ENCODE data around the gene PLEKHS1.

The PLEKHS1 gene
- long read RNA-seq: 0 reads

- Histone ChIP-seq H3K27me3 (ENCODE audit: insufficient read depth, poor library complexity, severe bottlenecking) (no peaks in the 10 kb centered on the region), H3K27ac (replicated peaks) (no peak within 1 kb of the TSS), H3K4me3 (replicated peaks; ENCODE audit: insufficient read depth, low read length) (no peak within 1 kb of the TSS)
- DNase-seq (ENCODE audit: low read depth in 1 of 2, low spot score in 1 of 2): no peak
- TF ChIP-seq POLR2AphosphoS5 (IDR thresholded peaks at IDR 0.05; ENCODE audit: low read depth): no peak
- no peak for TF ChIP-seq GABPA (IDR thresholded peaks at IDR 0.05; ENCODE audit: low read depth)
- no peak for TF ChIP-seq REST (IDR thresholded peaks at IDR 0.05; ENCODE audit: insufficient replicate concordance, low read depth)
- TF ChIP-seq SPI1 (IDR thresholded peaks at IDR 0.05; ENCODE audit: borderline replicate concordance, low read depth): no peak
- TF ChIP-seq CTCF (IDR thresholded peaks at IDR 0.05; ENCODE audit: insufficient read depth, low read length): no peak
These were observed at the start of gene PLEKHS1 for GRCh38 chr10:113751181-113751732. Gene PLEKHS1 (plus strand): TSS chr10:113751682. CDS start chr10:113755278, 3,596 bp downstream.

GRCh38 chr10:113704637-113705343, 46.7 kb upstream of the PLEKHS1 start:
- Histone ChIP-seq H3K27me3 (ENCODE audit: insufficient read depth, poor library complexity, severe bottlenecking) (no peaks in the 10 kb centered on the region), H3K4me3 (replicated peaks; ENCODE audit: insufficient read depth, low read length) (no peak overlapping the region), H3K27ac (replicated peaks) (no peak overlapping the region)
- TF ChIP-seq POLR2AphosphoS5 (IDR thresholded peaks at IDR 0.05; ENCODE audit: low read depth) (no peak), GABPA (IDR thresholded peaks at IDR 0.05; ENCODE audit: low read depth) (no peak), CTCF (IDR thresholded peaks at IDR 0.05; ENCODE audit: insufficient read depth, low read length) (no peak), REST (IDR thresholded peaks at IDR 0.05; ENCODE audit: insufficient replicate concordance, low read depth) (no peak), SPI1 (IDR thresholded peaks at IDR 0.05; ENCODE audit: borderline replicate concordance, low read depth) (no peak)
- no peak for DNase-seq (ENCODE audit: low read depth in 1 of 2, low spot score in 1 of 2)

- Histone ChIP-seq H3K27ac (replicated peaks) (no peak overlapping the region), H3K27me3 (ENCODE audit: insufficient read depth, poor library complexity, severe bottlenecking) (no peaks in the 10 kb centered on the region), H3K4me3 (replicated peaks; ENCODE audit: insufficient read depth, low read length) (no peak overlapping the region)
- no peak for DNase-seq (ENCODE audit: low read depth in 1 of 2, low spot score in 1 of 2)
- no peak for TF ChIP-seq POLR2AphosphoS5 (IDR thresholded peaks at IDR 0.05; ENCODE audit: low read depth)
- TF ChIP-seq SPI1 (IDR thresholded peaks at IDR 0.05; ENCODE audit: borderline replicate concordance, low read depth): no peak
- no peak for TF ChIP-seq REST (IDR thresholded peaks at IDR 0.05; ENCODE audit: insufficient replicate concordance, low read depth)
These were observed 46.2 kb upstream of the PLEKHS1 start for GRCh38 chr10:113705344-113705652.

Data from HL-60 (cell line).